ENCODE results near the gene ABRACL. TPM values are rescaled to one million over a fixed set of nuclear protein-coding genes. Genes with fewer than 3 reads are reported as not detected.

ABRACL gene
- total and polyA plus RNA-seq, 2 donors (not counting 3 experiments of a cell fraction or from before 2014, with no cell fraction given): 54.4 to 87.4 TPM

DNA sequence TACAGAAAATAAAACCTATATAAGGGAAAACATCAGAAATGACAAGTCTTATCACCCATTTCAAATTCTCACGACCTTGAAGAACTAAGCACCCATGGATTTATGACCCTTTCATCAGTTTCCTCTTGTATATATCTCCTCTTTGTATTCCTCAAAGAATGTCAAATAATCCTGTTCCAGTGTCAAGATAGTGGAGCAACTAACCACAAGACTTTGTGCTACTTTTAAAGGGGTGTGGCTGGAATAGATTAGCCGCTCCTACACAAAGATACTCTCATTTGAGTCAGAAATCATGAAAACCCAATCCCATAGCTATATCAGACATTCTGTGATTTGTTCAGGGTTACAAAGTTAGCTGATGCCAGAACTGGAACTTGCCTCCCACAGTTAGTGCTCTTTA, 47.1 kb upstream of the ABRACL start:
- CTCF ChIA-PET: interaction anchor here (1.0 to 1.4 kb wide), 2 partner anchors 10 to 40 kb away, joined by 3 to 6 read pairs; no protein-coding TSS in a partner anchor
- POLR2A ChIA-PET: no interaction called here
- Histone ChIP-seq H3K9me3 (replicated peaks; ENCODE audit: control insufficient read depth, insufficient read depth, low read length) (no peaks in the 10 kb centered on the region), H3K27ac (ENCODE audit: insufficient read depth, low read depth, low read length) (no peak overlapping the region), H3K9me1 (replicated peaks; ENCODE audit: control insufficient read depth, extremely low read depth, insufficient read depth, low read length) (no peaks in the 10 kb centered on the region), H3K27me3 (ENCODE audit: control insufficient read depth in 2 of 2, insufficient read depth in 2 of 2, low read length in 2 of 2) (no peaks in the 10 kb centered on the region), H3K9ac (replicated peaks; ENCODE audit: extremely low read depth, insufficient read depth, low read length) (no peak overlapping the region), H3K4me3 (replicated peaks in 1 of 3; ENCODE audit: insufficient read depth in 1 of 3, low read depth in 1 of 3, low read length in 3 of 3) (no peak overlapping the region), H4K20me1 (replicated peaks; ENCODE audit: control insufficient read depth, extremely low read depth, insufficient read depth, low read length) (peaks cover 6% of the 10 kb centered on the region), H2AFZ (ENCODE audit: low read depth, low read length) (no peak overlapping the region), H3K79me2 (ENCODE audit: control insufficient read depth, insufficient read depth, low read length) (peaks cover 90% of the 10 kb centered on the region), H3K4me2 (ENCODE audit: insufficient read depth, low read length) (no peak overlapping the region), H3K4me1 (ENCODE audit: control insufficient read depth, extremely low read depth, insufficient read depth, low read length) (peaks cover 4% of the 10 kb centered on the region), H3K36me3 (ENCODE audit: control insufficient read depth in 2 of 2, extremely low read depth in 1 of 2, insufficient read depth in 2 of 2, low read length in 2 of 2) (no peaks in the 10 kb centered on the region)
- TF ChIP-seq POLR2AphosphoS5 (IDR thresholded peaks at IDR 0.05; ENCODE audit: insufficient read depth, low read depth, low read length) (no peak), MYC (IDR thresholded peaks at IDR 0.05; ENCODE audit: low read depth, low read length) (no peak), GATA2 (IDR thresholded peaks at IDR 0.05; ENCODE audit: insufficient read depth, insufficient read length, low read depth, low read length) (no peak), JUN (IDR thresholded peaks at IDR 0.05; ENCODE audit: borderline replicate concordance, insufficient read depth, insufficient read length, low read depth) (no peak), FOS (IDR thresholded peaks at IDR 0.05; ENCODE audit: borderline replicate concordance, insufficient read depth, low read length) (no peak), POLR2A (IDR thresholded peaks at IDR 0.05; ENCODE audit: low read depth, low read length) (no peak), EZH2 (IDR thresholded peaks at IDR 0.05; ENCODE audit: borderline replicate concordance, low read depth, low read length, severe bottlenecking) (no peak)
- TF ChIP-seq, protein P1, sequence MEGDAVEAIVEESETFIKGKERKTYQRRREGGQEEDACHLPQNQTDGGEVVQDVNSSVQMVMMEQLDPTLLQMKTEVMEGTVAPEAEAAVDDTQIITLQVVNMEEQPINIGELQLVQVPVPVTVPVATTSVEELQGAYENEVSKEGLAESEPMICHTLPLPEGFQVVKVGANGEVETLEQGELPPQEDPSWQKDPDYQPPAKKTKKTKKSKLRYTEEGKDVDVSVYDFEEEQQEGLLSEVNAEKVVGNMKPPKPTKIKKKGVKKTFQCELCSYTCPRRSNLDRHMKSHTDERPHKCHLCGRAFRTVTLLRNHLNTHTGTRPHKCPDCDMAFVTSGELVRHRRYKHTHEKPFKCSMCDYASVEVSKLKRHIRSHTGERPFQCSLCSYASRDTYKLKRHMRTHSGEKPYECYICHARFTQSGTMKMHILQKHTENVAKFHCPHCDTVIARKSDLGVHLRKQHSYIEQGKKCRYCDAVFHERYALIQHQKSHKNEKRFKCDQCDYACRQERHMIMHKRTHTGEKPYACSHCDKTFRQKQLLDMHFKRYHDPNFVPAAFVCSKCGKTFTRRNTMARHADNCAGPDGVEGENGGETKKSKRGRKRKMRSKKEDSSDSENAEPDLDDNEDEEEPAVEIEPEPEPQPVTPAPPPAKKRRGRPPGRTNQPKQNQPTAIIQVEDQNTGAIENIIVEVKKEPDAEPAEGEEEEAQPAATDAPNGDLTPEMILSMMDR (IDR thresholded peaks at IDR 0.05; ENCODE audit: extremely low read depth in 1 of 2, insufficient read depth in 1 of 2, low read depth in 1 of 2, low read length in 2 of 2): no peak
- TF ChIP-seq, protein P2, sequence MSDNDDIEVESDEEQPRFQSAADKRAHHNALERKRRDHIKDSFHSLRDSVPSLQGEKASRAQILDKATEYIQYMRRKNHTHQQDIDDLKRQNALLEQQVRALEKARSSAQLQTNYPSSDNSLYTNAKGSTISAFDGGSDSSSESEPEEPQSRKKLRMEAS (IDR thresholded peaks at IDR 0.05; ENCODE audit: insufficient read depth, insufficient read length): no peak
- dilution Hi-C loops (cut with MboI; ENCODE audit: extremely low pct_ligation_motif_present, low sequenced_read_pairs) (no loop called here), intact Hi-C loops (cut with micrococcal nuclease) (no loop called here)
- no peak for FAIRE-seq
- no peak for DNase-seq (ENCODE audit: low read depth, low spot score)
- no TSS peak for BruUV-seq (replicated peaks)
